GM18499 (cell line): Measurements from ENCODE around the gene DNAH1.
A peak's percentile ranks its signal among the peaks of the same experiment; 100 is the strongest.

ENCODE experiments used
- ATAC-seq: cut with Tn5 transposase; IDR thresholded peaks from one replicate; pipeline ENCODE4 v1.9.1; 2021; ENCODE audit warnings: moderate number of reproducible peaks; ENCODE audit not compliant: insufficient read depth, unreplicated experiment

The DNAH1 gene

DNA sequence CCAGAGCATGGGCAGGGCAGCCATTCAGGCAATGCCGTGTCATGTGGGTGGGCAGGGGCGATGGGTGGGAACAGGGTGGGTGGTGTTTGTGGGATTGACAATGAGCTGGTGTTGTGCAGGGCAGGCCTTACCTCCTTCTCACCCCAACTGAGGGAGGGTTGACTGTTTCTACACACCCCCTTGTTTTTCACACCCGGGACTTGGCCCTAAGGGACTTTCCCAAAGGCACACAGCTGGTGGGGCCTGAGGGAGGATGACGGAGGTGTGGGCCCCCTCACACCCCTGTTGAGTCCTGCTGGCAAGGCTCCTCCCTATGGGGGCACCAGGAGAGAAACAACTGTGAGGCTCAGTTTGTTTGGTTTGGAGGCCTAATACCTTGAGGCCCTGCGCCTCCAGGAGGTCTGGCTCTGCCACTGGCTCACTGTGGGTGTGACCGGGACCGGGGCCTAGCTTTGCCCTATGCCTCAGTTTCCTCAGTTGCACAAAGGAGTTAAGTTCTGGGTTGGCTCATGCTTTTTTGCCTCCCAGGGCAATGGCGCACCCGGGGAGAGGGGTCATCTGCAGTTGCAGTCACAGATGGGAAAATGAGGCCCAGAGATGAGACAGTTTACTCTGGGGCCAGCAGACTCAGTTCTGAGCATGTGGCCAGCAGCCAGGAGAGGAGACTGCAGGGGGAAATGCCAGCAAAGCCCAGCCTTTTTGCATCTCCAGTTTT, 5.1 kb upstream of the DNAH1 start:
- ATAC-seq, result no peak

DNA sequence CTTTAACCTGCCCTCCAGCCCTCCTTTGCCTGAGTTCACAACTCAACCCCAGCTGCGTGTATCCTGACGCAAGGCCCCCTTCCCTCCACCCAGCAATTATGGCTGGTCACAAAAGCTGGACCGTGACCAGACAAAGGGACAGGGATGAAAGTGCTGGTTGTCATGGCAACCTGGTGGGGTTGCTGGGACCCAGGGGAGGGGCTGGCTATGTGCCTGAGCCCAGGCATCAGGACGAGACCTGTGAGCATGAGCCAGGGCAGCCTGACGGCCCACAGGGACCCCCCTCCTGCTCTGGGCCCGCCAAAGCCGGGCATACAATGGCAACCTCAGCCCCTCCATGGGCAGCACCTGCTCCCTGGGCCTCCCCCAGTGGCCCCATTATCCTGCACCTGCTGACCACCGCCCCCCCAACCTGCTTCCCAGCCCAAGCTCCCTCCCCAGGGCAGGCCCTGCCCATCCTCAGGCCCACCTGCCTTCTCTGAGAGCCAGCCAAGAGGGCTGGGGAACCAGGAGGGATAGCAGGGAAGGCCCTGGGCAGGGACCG, 4.5 kb upstream of the DNAH1 start:
- ATAC-seq, result no peak

DNA sequence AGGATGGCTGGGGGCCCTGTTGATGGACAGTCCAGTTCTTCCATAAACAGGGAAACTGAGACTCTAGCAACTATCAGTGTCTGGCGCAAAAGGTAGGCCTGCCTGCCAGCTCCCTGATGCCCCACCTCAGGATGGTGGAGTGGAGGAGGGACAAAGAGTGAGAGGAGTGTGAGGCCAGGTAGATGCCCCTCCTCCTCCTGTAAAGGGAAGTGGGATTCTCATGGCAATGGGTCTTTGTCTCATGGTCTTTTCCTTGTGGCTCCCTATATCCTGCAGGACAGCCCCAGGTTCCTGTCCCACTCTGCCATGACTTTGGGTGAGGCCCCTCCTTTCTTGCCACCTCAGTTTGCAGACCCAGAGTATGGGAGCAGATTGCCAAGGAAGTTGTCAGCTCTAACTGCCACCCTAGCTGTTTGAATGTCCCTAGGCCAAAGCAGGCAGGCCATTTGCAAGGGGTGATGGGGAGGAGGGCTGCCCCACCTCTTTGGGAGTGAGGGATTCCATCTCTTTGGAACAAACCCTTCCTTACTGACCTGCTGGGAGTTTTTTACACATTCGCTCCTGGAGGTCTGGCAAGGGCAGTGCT, 2.8 kb upstream of the DNAH1 start:
- no peak for ATAC-seq

DNA sequence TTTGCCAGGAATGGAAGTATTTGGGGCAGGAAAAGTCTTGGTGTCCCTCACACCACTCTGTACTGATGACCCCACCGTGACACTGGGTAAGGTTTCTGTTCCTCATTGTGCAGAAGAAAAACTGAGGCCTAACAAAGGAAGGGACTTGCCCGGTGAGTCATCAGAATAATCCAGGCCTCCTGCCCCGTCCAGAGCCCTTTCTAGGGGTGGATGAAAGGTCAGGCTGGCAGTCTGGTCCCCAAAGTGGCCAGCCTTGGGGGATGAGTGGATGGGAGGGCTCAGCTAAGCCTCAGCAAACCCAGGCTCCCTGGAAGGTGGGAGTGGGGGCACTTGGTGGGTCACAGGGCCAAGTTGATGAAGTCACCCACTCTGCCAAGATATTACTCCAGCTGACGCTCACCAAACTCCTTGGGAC, 2.3 kb upstream of the DNAH1 start:
- peak; percentile 70 for ATAC-seq

DNA sequence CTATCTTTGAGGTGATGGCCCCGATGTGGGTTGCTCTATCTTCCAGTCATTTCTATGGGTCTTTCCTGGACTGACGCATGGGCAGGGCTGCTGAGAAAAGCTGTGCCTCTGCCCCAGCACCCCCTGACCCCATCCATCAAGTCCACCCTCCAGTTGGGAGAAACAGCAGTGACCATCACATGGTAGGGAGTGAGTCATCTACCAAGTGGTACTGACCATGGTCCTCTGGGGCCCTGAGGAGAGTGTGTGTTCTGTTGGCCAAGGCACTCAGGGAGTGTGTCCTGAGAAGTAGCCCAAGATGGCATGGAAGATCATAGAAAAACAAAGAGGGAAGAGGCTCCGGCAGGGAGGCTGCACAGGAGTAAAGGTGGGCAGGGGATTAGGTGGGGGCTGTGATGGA, 1.6 kb upstream of the DNAH1 start:
- no peak for ATAC-seq

DNA sequence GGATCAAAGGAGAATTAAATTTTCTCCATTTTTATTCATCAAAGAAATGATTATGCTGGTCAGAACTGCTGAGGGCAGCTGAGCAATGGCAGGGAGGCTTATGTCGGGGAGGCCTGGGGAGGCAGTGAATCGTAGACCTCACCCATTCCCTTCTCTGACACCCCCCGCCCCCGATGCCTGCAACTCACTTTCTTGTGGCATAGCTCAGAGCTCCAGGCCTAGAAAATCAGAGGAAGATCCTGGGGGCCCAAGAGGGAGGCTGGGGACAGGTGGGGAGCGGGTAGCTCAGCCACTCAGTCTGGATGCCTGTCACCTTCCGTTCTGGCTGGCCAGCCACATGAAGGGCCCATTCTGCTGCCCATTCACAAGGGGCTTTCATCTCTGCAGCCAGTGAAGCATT, 1.1 kb upstream of the DNAH1 start:
- ATAC-seq, result no peak

DNA sequence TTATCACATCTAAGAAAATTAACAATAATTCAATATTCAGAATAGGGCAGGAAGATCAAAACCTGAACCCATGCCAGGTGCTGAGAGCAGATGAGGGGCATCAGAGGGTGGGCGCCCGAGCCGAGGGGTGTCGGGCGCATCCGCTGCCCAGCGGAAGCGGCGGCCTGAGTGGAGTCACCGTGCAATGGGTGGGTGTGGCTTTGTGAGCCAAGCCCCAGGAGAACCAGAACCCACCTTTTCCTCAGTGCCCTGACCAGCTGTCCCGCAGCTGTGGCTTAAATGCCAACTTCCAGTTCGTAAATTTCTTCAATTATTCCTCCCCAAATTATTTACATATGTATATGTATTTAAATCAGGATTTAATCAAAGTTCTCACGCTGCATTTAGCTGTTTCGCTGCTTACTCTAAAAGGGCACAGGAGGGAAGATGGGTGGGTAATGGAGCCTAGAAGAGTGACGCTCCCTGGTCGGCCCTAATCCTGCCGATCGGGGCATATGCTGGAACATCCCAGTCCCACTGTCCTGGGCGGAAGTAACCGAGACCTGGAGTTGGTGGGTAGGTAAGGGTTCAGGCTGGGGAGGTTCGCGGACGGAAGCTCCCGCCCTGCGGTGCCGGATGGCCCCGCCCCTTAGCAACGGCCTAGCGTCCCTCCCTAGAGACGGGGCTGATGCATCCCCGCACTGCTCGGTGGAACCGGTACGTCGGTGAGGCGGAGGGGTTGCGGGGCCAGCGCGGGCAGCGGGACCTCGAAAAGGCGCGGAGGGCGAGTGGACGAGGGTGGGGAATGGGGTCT, 1.3 kb downstream of the DNAH1 start:
- ATAC-seq, result no peak

DNA sequence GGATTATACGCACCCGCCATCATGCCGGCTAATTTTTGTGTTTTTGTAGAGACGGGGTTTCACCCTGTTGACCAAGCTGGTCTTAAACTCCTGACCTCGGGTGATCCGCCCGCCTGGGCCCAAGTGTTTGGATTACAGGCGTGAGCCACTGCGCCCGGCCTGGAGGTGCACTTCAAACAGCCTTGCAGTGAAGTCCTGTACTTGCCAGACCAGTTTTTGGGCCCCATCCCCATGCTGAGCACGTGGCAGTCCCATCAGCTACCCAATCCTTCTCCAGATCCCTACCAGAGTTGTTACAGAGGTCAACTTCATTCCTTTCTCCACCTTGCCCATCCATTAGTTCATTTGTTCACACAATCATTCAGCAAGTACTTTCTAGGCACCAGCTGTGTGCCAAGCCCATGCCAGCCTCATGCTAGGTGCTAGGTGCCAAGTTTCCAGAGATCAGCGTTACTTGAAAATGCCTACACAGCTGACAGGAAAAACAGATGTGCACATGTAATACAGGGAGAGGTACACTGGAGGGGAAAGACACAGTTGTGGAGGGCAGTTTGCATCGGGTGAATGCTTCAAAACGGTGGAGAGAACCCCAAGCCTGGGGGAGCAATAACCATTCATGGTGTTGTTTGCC, 2.2 kb downstream of the DNAH1 start:
- ATAC-seq, result no peak

DNA sequence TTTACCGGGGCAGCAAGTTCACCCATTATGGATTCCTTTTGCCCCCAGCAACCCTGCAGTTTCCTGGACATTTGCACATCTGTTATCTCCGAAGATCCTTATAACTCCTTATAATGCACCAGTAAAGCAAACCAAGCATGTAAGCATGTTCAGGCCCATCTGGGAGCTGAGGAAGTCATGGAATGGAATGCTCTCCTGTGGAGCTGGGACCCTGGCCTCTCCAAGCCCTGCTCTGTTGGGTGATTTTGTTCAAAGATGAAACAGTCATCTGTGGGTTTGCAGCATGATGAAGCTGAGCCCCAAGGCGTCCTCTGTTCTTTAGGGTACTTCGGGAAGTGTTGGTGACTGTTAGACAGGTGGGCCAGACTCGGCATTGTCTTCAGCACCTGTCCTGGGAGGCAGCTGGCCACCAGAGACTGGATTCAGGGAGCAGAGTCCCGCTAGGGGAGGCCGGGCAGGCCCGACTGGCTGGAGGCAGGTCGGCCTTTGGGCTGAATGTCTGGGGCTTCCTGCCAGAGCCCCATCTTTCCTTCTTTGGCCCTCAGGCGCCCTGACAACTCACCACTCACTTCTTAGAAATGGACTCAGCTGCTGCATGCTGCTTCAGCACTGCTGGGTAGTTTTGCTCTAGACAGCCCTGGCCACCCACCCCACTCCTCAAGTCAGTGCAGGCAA, 3.9 kb downstream of the DNAH1 start:
- ATAC-seq, result no peak

DNA sequence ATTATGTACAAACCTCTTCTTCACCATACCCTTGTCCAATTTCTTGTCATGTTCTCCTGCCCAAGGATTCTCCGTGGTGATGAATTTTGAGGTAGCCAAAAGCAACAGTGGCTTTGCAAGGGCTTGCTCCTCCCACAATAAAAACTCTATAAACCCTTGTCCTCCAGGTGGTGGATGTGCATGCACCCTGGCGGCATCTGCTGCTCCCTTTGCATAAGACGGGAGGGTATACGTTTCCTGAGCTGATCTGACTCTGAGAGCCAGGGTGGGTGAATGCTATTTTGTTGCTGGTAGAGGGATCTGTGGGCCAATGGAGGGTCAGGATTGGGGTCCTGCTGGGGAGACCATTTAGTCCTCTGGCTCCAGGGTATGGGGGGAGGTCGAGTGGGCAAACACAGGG, 5.4 kb downstream of the DNAH1 start:
- ATAC-seq, result no peak

DNA sequence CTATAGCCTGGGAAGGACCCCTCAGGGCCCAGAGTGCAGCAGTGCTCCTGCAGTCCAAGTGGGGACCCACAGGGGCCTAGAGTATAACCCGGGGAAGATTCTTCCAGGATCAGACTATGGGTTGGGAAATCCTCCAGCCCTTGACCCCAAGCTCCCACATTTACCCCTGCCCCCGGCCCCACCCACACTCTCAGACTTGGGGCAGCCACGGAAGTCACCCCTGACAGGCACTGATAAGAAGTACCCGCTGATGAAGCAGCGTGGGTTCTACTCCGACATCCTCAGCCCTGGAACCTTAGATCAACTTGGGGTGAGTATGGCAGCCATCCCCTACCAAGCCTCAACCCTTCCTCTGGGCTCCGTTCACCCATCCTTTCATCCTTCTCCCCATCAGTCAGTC, 6.3 kb downstream of the DNAH1 start:
- ATAC-seq, result no peak

DNA sequence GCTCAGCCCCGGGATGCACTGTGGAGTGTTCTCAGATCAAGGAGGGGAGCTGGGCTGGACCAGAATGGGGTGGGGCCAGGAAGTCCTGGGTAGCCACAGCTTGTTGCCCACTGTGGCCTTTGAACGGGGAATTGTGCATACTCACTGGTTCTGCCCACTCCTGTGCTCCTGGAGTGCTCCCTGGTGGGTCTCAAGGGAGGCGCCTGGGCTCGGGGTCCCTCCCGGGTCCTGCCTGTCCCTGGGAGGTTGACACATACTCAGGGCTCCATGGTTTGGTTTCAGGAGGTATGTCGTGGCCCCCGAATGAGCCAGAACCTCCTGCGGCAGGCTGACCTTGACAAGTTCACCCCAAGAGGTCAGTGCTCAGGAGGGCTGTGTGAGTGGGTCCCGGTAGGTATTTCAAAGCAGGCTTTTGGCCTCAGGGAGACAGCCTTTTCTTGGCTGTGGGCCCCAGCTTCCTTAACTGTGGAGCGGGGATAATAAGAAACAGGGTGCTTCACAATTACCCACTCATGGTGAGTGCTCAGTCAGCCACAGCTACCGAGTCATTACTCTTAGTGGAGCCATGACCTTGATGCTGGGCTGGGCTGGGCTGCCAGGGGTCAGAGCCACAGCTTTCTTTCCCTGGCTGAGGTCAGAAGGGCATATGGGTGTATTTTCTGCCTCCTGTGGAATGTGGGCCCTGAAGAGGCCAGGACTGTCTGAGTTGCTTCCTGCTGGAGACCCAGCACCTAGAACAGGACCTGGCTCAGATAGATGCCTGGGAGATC, 7.6 kb downstream of the DNAH1 start:
- no peak for ATAC-seq

DNA sequence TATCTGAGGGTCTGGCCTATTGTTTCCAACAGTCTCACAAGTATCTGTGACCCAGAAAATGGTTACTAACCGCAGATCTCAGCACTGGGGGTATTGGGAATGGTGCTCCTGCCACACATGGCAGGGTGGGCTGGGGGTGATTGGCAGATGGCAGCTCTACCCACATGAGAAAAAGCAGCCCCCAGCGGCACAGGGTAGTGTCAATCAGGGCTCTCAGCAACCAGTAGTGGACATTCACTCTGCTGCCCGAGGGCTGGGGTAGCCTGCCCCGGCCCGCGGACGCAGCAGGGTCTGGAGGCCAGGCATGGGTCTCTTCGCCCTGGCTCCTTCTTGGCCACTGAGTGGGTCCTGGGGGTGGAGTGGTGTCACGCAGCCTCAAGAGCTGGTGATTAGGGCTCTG, 8.6 kb downstream of the DNAH1 start:
- ATAC-seq, result no peak

DNA sequence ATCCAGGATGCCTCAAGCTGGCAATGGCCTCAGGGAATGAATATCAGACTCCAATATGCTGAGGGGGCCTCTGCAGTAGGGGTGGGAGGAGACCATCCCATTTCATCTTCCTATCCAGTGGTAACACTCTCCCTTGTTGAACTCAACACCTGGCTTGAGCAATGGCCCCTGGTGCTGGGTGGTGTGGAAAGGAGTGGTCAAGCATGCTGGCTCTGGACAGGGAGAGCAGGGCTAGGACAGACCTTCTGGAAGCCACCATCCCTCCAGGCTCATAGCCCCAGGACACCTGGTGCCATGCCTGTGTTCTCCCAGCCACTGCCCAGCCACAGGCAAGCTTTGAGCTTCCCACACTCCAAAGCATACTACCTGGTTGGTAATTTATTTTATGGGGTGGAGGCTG, 9.6 kb downstream of the DNAH1 start:
- ATAC-seq, result no peak

DNA sequence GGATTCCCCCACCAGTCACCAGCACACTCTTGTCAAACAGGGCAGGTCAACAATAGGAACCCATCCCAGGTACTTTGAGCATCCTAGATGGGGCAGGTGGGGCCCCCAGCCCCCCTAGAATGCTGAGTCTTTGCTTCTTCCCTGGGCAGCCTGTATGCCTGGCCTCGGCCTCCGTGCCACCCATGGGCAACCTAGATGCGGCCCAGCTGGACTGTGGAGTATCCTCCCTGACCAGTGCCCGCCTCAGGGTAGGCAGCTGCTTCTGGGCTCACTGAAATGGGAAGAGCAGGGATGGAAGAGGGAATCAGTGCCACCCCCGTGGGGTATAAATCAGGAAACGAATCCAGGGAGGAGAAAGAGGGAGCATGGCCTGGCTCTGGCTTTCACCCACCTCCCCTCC, 10.9 kb downstream of the DNAH1 start:
- ATAC-seq, result no peak

DNA sequence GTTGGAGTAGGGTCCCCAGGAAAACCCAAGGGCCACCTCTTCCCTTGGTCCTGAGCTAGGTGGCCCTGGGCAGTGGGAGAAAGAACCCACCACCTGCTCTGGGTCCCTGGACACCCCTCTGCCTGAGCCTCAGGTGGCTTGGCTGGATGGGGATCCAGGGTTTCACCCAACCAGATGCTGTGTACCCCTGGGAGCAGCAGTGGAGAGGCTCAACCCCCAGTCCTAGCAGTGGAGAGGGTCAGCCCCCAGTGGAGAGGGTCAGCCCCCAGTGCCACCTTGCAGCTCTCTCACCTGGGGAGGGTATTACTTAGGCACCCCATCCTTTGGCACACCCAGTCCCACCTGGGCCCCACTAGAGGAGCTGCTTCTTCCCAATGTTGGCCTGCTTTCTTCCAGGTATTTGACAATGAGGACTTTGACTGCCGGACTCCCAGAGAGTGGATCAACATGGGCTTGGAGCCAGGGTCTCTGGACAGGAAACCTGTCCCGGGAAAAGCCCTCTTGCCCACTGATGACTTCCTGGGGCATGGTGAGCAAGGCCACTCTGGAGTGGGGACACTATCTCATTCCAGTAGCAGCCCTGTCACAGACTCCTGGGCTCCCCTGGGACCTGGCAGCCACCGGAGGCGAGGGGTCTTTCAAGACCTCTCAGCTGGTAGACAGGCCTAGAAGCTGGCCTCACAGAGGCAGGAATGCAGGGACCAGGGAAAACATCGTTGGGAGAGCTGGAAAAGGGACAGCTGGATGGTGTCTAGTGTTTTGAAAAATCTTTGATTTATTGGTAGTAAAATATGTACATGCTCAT, 11.6 kb downstream of the DNAH1 start:
- no peak for ATAC-seq

DNA sequence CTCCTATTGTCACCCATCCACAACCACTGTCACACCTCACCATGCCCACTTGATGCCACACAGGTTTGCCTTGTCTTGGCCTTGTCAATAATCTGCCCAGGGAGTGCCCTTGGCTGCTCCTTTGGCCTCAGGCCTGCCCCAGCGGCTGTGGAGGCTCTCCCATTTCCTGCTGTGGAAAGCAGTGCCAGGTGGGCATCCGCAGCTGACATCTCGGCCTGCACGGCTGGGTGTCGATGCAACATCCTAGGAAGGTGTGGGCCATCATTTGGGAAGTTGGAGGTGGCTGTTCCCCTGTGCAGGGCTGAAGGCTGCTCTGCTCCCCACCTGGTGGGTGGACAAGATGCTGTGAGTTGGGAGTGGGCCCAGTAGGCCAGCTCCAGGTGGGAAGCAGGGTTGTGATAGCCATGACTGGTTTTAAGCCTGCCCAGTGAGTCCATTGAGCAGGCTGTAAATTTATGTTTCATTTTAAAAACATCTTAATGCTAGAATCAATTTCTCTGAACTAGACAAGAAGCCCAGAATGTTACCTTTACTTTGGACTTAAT, 12.5 kb downstream of the DNAH1 start:
- ATAC-seq, result no peak

DNA sequence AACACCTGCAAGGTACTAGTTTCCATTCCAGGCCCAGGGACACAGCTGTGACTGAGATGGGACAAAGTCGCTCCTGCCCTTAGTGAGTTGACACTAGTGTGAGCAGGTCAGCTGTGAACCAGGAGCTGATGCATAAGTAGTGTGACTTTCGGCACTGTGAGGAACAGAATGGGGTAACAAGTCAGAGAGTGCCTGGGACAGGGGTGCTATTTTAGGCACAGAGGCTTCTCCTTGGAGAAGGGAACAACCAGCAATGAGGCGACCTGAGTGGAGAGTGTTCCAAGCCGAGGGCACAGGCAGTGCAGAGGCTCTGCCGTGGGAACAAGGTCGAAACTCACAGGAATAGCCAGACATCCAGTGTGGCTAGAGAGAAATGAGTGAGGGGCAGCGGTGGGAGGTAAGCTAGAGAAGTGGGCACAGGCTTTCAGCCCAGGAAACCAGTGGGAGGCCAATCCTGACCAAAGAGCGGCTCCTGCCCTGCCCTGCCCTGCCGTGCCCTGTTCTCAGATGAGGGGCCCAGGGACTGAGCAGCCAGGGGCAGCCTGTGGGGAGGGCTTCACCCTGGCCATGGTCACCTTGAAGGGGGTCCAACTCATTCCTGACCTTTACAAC, 14.2 kb downstream of the DNAH1 start:
- ATAC-seq, result no peak
